Fibroblast of lung (primary cell): ENCODE measurements around the gene RAB43. TPM values are rescaled to one million over a fixed set of nuclear protein-coding genes. Genes with fewer than 3 reads are reported as not detected.

Source experiments
- DNase-seq, 2 donors: peaks; one replicate each; pipeline versions ENCODE4 v3.0.0 to v3.0.0-alpha.2; 2010; ENCODE audit warnings: low read depth in 2 of 2
- H2AFZ ChIP-seq: 2 replicates; pipeline ENCODE4 v1.5.1; 2012; ENCODE audit warnings: low read length, control low read depth, inconsistent platforms
- H3K27ac ChIP-seq: 2 replicates; pipeline ENCODE4 v1.5.1; 2011; ENCODE audit warnings: low read length, control low read depth; ENCODE audit not compliant: insufficient read depth
- H3K27me3 ChIP-seq: 2 replicates; pipeline ENCODE4 v1.5.1; 2011; ENCODE audit warnings: mild to moderate bottlenecking, low read length; ENCODE audit not compliant: control insufficient read depth, insufficient read depth
- H3K36me3 ChIP-seq: 2 replicates; pipeline ENCODE4 v1.5.1; 2011; ENCODE audit warnings: low read length; ENCODE audit not compliant: control insufficient read depth, insufficient read depth
- H3K4me1 ChIP-seq: 2 replicates; pipeline ENCODE4 v1.5.1; 2011; ENCODE audit warnings: low read length; ENCODE audit not compliant: control insufficient read depth, insufficient read depth; ENCODE audit errors: extremely low read depth
- H3K4me2 ChIP-seq: 2 replicates; pipeline ENCODE4 v1.5.1; 2011; ENCODE audit warnings: low read length, control low read depth; ENCODE audit not compliant: insufficient read depth; ENCODE audit errors: extremely low read depth
- H3K4me3 ChIP-seq, 4 experiments: fragments of 200-600 bp in 1 of 4; sonication (generic) in 1 of 4; replicated peaks in 1 of 4; 2 replicates each; pipeline ENCODE4 v1.5.1; 2011 to 2016; ENCODE audit warnings: low read length in 4 of 4, low read depth in 3 of 4, mild to moderate bottlenecking in 3 of 4, control low read depth in 2 of 4, inconsistent platforms in 1 of 4, mixed read lengths in 1 of 4; ENCODE audit not compliant: insufficient read depth in 1 of 4; ENCODE audit errors: control extremely low read depth in 1 of 4
- H3K79me2 ChIP-seq: 2 replicates; pipeline ENCODE4 v1.5.1; 2012; ENCODE audit warnings: mild to moderate bottlenecking, low read length, inconsistent platforms; ENCODE audit not compliant: control insufficient read depth, insufficient read depth
- H3K9ac ChIP-seq: 2 replicates; pipeline ENCODE4 v1.5.1; 2011; ENCODE audit warnings: mild to moderate bottlenecking, low read length, control low read depth; ENCODE audit not compliant: insufficient read depth
- H3K9me3 ChIP-seq: 2 replicates; pipeline ENCODE4 v1.5.1; 2012; ENCODE audit warnings: low read depth, low read length; ENCODE audit not compliant: control insufficient read depth, insufficient read depth
- H4K20me1 ChIP-seq: 2 replicates; pipeline ENCODE4 v1.5.1; 2011; ENCODE audit warnings: low read length; ENCODE audit not compliant: control insufficient read depth, insufficient read depth; ENCODE audit errors: extremely low read depth
- EZH2 ChIP-seq: IDR thresholded peaks from 2 replicates; pipeline ENCODE4 v1.5.1; 2012; ENCODE audit warnings: low read length, control low read depth, mild to moderate bottlenecking; ENCODE audit errors: missing control alignments
- polyA plus RNA-seq, 2 donors: library from polyadenylated mRNA; depleted of rRNA in 1 of 2; stranded (reverse) in 1 of 2; unstranded in 1 of 2; fragments of >200 nt; gene quantifications; 2 replicates each; pipeline ENCODE4 v1.2.1, GENCODE V29; 2011 to 2012; ENCODE audit warnings: missing spikeins in 1 of 2
- total RNA-seq: library from RNA; depleted of rRNA; stranded (reverse); fragments of >200 nt; gene quantifications from 2 replicates; pipeline ENCODE4 v1.2.1, GENCODE V29; 2014
- TF ChIP-seq, protein P1 (sequence below), 2 donors: IDR thresholded peaks in 1 of 2; conservative IDR thresholded peaks in 1 of 2; 1 replicate in 1 of 2; 2 replicates in 1 of 2; pipeline ENCODE4 v1.5.1; 2011 to 2012; ENCODE audit warnings: low read length in 2 of 2, control low read depth in 1 of 2, inconsistent platforms in 1 of 2, low read depth in 1 of 2, mild to moderate bottlenecking in 1 of 2

Gene RAB43
- total and polyA plus RNA-seq, 2 donors (not counting 1 experiment from before 2014, with no cell fraction given): 5.7 to 21.5 TPM

DNA sequence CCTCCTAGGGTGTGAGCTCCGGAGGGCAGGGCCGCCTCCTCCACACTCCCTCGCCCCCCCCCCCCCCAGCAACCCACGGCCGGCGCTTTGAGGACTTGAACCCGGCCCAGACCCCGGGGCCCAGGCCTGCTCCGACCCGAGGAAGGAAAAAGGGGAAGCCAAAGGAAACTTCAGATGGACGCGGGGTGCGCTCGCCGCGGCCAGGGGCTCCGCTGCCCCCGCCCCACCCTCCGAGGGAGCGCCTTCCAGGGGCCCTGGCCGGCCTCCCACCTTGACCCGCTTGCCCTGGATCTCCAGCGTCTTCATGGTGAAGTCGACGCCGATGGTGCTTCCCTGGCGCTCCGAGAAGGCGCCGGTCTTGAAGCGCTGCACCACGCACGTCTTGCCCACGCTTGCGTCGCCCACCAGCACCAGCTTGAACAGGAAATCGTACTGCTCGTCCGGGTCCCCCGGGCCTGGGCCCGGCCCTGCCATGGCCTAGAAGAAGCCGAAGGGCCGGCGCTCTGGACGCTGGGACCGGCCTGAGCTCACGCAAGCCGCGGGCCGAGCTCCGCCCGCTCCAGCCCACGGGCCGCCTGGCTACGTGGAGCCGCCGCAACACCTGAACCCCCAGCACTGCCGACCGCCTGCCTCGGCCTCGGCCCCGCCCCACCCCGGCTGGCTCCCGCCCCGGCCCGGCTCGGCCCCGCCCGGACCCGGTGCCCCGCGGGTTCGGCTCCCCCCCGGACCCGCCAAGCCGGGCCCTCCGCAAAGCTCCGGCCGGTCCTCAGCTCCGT lies 400 bp downstream of the RAB43 start:
- peaks cover 29% of the 10 kb centered on the region for H3K79me2 ChIP-seq
- no peaks in the 10 kb centered on the region for H3K36me3 ChIP-seq
- peak overlapping the region; percentile 81 for H3K27ac ChIP-seq
- peak overlapping the region; percentile 100 for H3K4me2 ChIP-seq
- no peaks in the 10 kb centered on the region for H3K9me3 ChIP-seq
- H3K4me3 ChIP-seq: peak overlapping the region; percentile 83 to 88 (median 87)
- H4K20me1 ChIP-seq: peaks cover 1% of the 10 kb centered on the region
- no peaks in the 10 kb centered on the region for H3K27me3 ChIP-seq
- H3K9ac ChIP-seq: peak overlapping the region; percentile 78
- H3K4me1 ChIP-seq: peaks cover 17% of the 10 kb centered on the region
- no peak overlapping the region for H2AFZ ChIP-seq
- TF ChIP-seq, protein P1, sequence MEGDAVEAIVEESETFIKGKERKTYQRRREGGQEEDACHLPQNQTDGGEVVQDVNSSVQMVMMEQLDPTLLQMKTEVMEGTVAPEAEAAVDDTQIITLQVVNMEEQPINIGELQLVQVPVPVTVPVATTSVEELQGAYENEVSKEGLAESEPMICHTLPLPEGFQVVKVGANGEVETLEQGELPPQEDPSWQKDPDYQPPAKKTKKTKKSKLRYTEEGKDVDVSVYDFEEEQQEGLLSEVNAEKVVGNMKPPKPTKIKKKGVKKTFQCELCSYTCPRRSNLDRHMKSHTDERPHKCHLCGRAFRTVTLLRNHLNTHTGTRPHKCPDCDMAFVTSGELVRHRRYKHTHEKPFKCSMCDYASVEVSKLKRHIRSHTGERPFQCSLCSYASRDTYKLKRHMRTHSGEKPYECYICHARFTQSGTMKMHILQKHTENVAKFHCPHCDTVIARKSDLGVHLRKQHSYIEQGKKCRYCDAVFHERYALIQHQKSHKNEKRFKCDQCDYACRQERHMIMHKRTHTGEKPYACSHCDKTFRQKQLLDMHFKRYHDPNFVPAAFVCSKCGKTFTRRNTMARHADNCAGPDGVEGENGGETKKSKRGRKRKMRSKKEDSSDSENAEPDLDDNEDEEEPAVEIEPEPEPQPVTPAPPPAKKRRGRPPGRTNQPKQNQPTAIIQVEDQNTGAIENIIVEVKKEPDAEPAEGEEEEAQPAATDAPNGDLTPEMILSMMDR (conservative IDR thresholded peaks at IDR 0.05 in 1 of 2, IDR thresholded peaks at IDR 0.05 in 1 of 2; ENCODE audit: low read depth in 1 of 2, low read length in 2 of 2): no peak
- no peak for TF ChIP-seq EZH2
- DNase-seq: peak; percentile 26 to 41

GRCh38 chr3:129120254-129121004 lies 1.2 kb downstream of the RAB43 start:
- peak overlapping the region; percentile 83 to 88 (median 87) for H3K4me3 ChIP-seq
- peak overlapping the region; percentile 100 for H3K4me2 ChIP-seq
- DNase-seq: peak; percentile 81 to 87
- H3K36me3 ChIP-seq: no peaks in the 10 kb centered on the region
- peaks cover 17% of the 10 kb centered on the region for H3K4me1 ChIP-seq
- peak overlapping the region; percentile 81 for H3K27ac ChIP-seq
- peaks cover 1% of the 10 kb centered on the region for H4K20me1 ChIP-seq
- H2AFZ ChIP-seq: peak overlapping the region; percentile 61
- peaks cover 31% of the 10 kb centered on the region for H3K79me2 ChIP-seq
- no peaks in the 10 kb centered on the region for H3K9me3 ChIP-seq
- no peaks in the 10 kb centered on the region for H3K27me3 ChIP-seq
- no peak for TF ChIP-seq EZH2
- TF ChIP-seq, protein P1 (conservative IDR thresholded peaks at IDR 0.05 in 1 of 2, IDR thresholded peaks at IDR 0.05 in 1 of 2; ENCODE audit: low read depth in 1 of 2, low read length in 2 of 2): peak; percentile 21 to 32
- H3K9ac ChIP-seq: peak overlapping the region; percentile 78
